Spleen (tissue), 11 donors: Measurements from ENCODE around the gene PLXND1. TPM values are rescaled to one million over a fixed set of nuclear protein-coding genes. Genes with fewer than 3 reads are reported as not detected.

ENCODE experiments used
- DNase-seq: peaks from one replicate; pipeline ENCODE4 v3.0.0-alpha.2; 2020
- H3K27ac ChIP-seq, 8 donors: fragments of 200-600 bp; sonication (generic) in 7 of 8; 1 replicate in 4 of 8; 2 replicates in 4 of 8; pipeline versions ENCODE4 v1.5.0 to v1.8.0; 2016 to 2021; ENCODE audit warnings: inconsistent platforms in 4 of 8, mild to moderate bottlenecking in 4 of 8, moderate library complexity in 1 of 8
- H3K27me3 ChIP-seq, 7 donors: fragments of 200-600 bp; sonication (generic) in 6 of 7; replicated peaks in 1 of 7; 1 replicate in 4 of 7; 2 replicates in 3 of 7; pipeline versions ENCODE4 v1.5.0 to v1.8.0; 2016 to 2021; ENCODE audit warnings: inconsistent platforms in 3 of 7, mild to moderate bottlenecking in 1 of 7
- H3K36me3 ChIP-seq, 6 donors: fragments of 200-600 bp; sonication (generic) in 5 of 6; 1 replicate in 4 of 6; 2 replicates in 2 of 6; pipeline versions ENCODE4 v1.5.0 to v1.8.0; 2016 to 2021; ENCODE audit warnings: inconsistent platforms in 2 of 6
- H3K4me1 ChIP-seq, 6 donors: fragments of 200-600 bp; sonication (generic) in 5 of 6; 1 replicate in 3 of 6; 2 replicates in 3 of 6; pipeline versions ENCODE4 v1.5.0 to v1.8.0; 2016 to 2021; ENCODE audit warnings: inconsistent platforms in 3 of 6
- H3K4me3 ChIP-seq, 8 donors: fragments of 200-600 bp; sonication (generic) in 7 of 8; 1 replicate in 4 of 8; 2 replicates in 4 of 8; pipeline versions ENCODE4 v1.5.0 to v1.8.0; 2016 to 2021; ENCODE audit warnings: inconsistent platforms in 4 of 8, mild to moderate bottlenecking in 4 of 8, moderate library complexity in 2 of 8
- H3K9me3 ChIP-seq, 8 donors: fragments of 200-600 bp; sonication (generic) in 7 of 8; 1 replicate in 4 of 8; 2 replicates in 4 of 8; pipeline versions ENCODE4 v1.5.0 to v1.8.0; 2016 to 2021; ENCODE audit warnings: inconsistent platforms in 4 of 8
- POLR2A ChIP-seq, 3 donors: fragments of 450-650 bp; IDR thresholded peaks; one replicate each; pipeline ENCODE4 v1.5.1; 2017; ENCODE audit warnings: antibody characterized with exemption in 3 of 3, mild to moderate bottlenecking in 1 of 3
- POLR2AphosphoS5 ChIP-seq, 3 donors: sonication (generic); formaldehyde crosslinking; IDR thresholded peaks; one replicate each; pipeline ENCODE4 v1.5.1; 2017; ENCODE audit warnings: antibody characterized with exemption in 3 of 3
- WGBS, 5 donors: extraction: QIAGEN DNeasy Blood & Tissue Kit in 3 of 5; methylation state at CpG; one replicate each; pipeline versions ENCODE4 v1.1.5 to v1.1.7; 2013 to 2018; 5-methylcytosine and 5-hydroxymethylcytosine counted together
- intact Hi-C: fragments of 100-400 bp; cut with DNase I; formaldehyde crosslinking; loops from one replicate; pipeline ENCODE4 v1.15.0; 2023; ENCODE audit warnings: low total_unique reads
- polyA plus RNA-seq, 3 donors: library from polyadenylated mRNA; stranded (reverse); fragments of 200-250 nt; gene quantifications; one replicate each; pipeline ENCODE4 v1.2.1, GENCODE V29; 2013
- total RNA-seq, 7 donors: library from RNA; depleted of rRNA in 3 of 7; stranded (reverse); fragments of >200 nt in 3 of 7; fragmentation: NEBNext Ultra II Directional in 4 of 7; extraction: Animal tissue kit (Norgen Biotek cat#: 25700) in 4 of 7; gene quantifications; one replicate each; pipeline versions ENCODE4 v1.1.0 to v1.2.1, GENCODE V29; 2016 to 2021
- TF ChIP-seq, protein P1 (sequence below), 11 experiments: fragments of 200-600 bp in 7 of 11; fragments of 450-650 bp in 4 of 11; sonication (generic) in 4 of 11; IDR thresholded peaks in 8 of 11; conservative IDR thresholded peaks in 3 of 11; 1 replicate in 7 of 11; 2 replicates in 4 of 11; pipeline versions ENCODE4 v1.4.0 to v1.8.0; 2016 to 2021; ENCODE audit warnings: antibody characterized with exemption in 11 of 11, inconsistent platforms in 4 of 11, mild to moderate bottlenecking in 1 of 11
- donor health status: healthy with polysubstance abuse.
- donor health status: DM: no; HTN: no; CAD: no; lungs with moderate emphysema.
- donor health status: DM: no; HTN: no; CAD: no.
- donor health status: Bipolar disorder and iron deficiency.
- donor health status: healthy.
- donor health status: DM: no; HTN: no; CAD: no.
- donor health status: DM: yes; HTN: yes; CAD: no.

Gene PLXND1
- total and polyA plus RNA-seq, 10 donors: 44.4 to 238 (median 164) TPM

DNA sequence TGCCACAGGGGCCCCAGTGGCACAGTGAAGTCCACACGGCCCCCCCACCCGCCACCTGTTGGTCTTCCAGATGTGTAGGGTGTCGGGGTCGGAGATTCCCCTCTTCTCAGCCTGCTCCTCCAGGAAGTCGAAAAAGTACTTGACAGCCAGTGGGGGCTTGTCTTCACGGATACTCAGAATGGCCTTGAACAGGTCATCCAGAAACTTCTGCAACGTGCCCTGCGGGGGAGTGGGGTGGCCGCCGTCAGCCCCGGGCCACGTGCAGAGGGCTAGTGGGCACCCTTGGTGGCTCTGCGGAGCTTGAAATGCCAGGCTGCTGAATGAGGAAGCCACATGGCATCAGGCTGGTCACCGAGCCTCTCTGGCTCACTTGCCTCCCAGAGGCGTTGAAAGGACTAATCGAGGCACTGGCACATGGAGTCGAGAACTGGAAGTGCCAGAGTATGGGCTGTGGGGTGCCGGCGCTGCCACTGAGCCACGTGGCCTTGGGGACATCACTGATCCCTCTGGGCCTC is 46.9 kb downstream of the PLXND1 start:
- Histone ChIP-seq H3K4me3 (no peak overlapping the region), H3K27me3 (no peaks in the 10 kb centered on the region), H3K27ac (peak overlapping the region in 7 of 8 donors; percentile 22 to 79 (median 70)), H3K9me3 (no peaks in the 10 kb centered on the region), H3K4me1 (peaks cover 15 to 99% (median 62%) of the 10 kb centered on the region in 6 donors), H3K36me3 (peaks cover 0 to 98% (median 37%) of the 10 kb centered on the region in 6 donors)
- TF ChIP-seq, protein P1, sequence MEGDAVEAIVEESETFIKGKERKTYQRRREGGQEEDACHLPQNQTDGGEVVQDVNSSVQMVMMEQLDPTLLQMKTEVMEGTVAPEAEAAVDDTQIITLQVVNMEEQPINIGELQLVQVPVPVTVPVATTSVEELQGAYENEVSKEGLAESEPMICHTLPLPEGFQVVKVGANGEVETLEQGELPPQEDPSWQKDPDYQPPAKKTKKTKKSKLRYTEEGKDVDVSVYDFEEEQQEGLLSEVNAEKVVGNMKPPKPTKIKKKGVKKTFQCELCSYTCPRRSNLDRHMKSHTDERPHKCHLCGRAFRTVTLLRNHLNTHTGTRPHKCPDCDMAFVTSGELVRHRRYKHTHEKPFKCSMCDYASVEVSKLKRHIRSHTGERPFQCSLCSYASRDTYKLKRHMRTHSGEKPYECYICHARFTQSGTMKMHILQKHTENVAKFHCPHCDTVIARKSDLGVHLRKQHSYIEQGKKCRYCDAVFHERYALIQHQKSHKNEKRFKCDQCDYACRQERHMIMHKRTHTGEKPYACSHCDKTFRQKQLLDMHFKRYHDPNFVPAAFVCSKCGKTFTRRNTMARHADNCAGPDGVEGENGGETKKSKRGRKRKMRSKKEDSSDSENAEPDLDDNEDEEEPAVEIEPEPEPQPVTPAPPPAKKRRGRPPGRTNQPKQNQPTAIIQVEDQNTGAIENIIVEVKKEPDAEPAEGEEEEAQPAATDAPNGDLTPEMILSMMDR (IDR thresholded peaks at IDR 0.05 in 8 of 11, conservative IDR thresholded peaks at IDR 0.05 in 3 of 11): no peak
- TF ChIP-seq POLR2AphosphoS5 (IDR thresholded peaks at IDR 0.05) (peak in 1 of 3 donors; percentile 45), POLR2A (IDR thresholded peaks at IDR 0.05) (no peak)
- no peak for DNase-seq
- 74 to 92% (median 82%) methylated on average over 4 to 20 of the region's 20 CpGs for WGBS, 5 donors
- intact Hi-C loops: no loop called here

DNA sequence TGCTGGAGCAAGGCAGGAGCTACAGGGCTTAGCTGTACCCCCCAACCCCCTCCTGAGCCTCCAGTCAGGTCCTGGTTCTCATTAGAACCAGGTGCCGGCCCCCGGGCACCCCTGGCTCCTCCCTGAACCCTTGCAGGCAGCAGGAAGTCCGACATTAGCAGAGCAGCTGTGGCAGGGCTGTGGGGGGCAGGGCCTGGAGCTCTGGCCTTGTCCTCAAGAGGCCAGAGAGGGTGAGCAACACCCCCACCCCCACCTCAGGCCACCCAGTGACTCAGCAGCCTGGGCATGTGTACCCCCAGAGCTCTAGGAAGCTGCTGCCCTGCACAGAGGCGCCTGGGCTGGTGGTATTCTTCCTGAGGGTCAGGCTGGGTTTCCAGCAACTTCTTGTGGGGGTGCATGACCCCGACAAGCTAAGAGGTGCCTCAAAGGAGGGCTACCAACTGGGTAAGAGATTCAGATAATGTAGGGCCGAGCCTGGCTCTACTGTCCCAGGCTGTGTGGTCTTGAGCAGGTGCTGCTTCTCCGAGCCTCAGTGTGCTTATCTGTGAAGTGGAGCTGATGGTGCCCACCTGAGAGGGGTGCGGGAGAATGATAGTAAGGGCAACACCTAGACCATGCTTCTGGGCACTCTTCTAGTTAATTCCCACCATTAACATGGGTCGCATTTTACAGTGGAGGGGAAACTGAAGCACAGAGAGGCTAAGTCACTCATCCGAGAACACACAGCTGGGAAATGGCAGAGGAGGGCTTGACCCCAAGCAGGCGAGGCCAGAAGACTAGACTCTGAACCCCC is 47.5 kb downstream of the PLXND1 start:
- peaks cover 0 to 92% (median 34%) of the 10 kb centered on the region in 6 donors for H3K36me3 ChIP-seq
- peak overlapping the region; percentile 22 to 79 (median 70) for H3K27ac ChIP-seq
- no peaks in the 10 kb centered on the region for H3K27me3 ChIP-seq
- DNase-seq: peak; percentile 78
- 58 to 66% (median 61%) methylated on average over 7 to 11 of the region's 11 CpGs for WGBS, 5 donors
- no peaks in the 10 kb centered on the region for H3K9me3 ChIP-seq
- intact Hi-C loops: no loop called here
- peaks cover 15 to 99% (median 64%) of the 10 kb centered on the region in 6 donors for H3K4me1 ChIP-seq
- TF ChIP-seq POLR2AphosphoS5 (IDR thresholded peaks at IDR 0.05) (peak in 2 of 3 donors; percentile 38 to 67), POLR2A (IDR thresholded peaks at IDR 0.05) (no peak)
- TF ChIP-seq, protein P1 (IDR thresholded peaks at IDR 0.05 in 8 of 11, conservative IDR thresholded peaks at IDR 0.05 in 3 of 11): no peak
- no peak overlapping the region for H3K4me3 ChIP-seq

DNA sequence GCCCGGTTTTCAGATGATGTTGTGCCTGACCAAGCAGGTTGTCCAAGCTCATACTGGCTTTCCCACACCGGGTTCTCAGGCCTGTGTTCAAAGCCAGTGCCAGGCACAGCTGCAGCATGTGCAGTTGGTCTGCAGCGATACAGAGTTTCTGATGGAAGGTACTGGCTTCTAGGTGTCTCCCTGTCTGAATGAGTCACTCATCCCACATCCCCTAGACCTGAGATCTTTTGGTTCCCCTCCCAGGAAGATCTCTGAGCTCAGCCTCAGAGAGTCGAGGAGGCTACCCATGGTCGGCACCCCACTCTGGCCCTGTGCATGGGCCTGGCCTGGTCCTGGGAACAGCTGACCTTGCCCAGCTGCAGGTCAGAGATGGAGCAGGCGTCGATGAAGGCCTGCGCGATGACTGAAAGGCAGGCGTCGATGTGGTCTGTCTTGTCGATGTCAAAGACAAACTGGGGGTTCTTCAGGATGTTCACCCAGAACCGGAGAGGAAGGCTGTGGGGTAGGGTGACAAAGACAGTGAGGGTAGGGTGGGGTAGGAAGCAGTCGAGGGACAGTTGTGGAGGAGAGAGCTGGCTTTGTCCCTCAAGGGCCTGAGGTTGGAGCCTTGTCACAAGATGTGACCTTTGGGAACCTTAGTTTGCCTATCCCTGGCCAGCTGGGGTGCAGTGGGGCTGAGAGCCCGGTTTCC is 48.2 kb downstream of the PLXND1 start:
- Histone ChIP-seq H3K9me3 (no peaks in the 10 kb centered on the region), H3K4me1 (peaks cover 15 to 99% (median 63%) of the 10 kb centered on the region in 6 donors), H3K36me3 (peaks cover 0 to 84% (median 33%) of the 10 kb centered on the region in 6 donors), H3K4me3 (no peak overlapping the region), H3K27ac (peak overlapping the region; percentile 22 to 79 (median 70)), H3K27me3 (no peaks in the 10 kb centered on the region)
- DNase-seq: no peak
- intact Hi-C loops: no loop called here
- 64 to 75% (median 72%) methylated on average over 14 to 15 of the region's 15 CpGs for WGBS, 5 donors
- TF ChIP-seq POLR2A (IDR thresholded peaks at IDR 0.05): no peak
- peak in 1 of 3 donors; percentile 36 for TF ChIP-seq POLR2AphosphoS5 (IDR thresholded peaks at IDR 0.05)
- TF ChIP-seq, protein P1 (IDR thresholded peaks at IDR 0.05 in 8 of 11, conservative IDR thresholded peaks at IDR 0.05 in 3 of 11): no peak
